ENCODE data around the gene MRPL36.

DNA sequence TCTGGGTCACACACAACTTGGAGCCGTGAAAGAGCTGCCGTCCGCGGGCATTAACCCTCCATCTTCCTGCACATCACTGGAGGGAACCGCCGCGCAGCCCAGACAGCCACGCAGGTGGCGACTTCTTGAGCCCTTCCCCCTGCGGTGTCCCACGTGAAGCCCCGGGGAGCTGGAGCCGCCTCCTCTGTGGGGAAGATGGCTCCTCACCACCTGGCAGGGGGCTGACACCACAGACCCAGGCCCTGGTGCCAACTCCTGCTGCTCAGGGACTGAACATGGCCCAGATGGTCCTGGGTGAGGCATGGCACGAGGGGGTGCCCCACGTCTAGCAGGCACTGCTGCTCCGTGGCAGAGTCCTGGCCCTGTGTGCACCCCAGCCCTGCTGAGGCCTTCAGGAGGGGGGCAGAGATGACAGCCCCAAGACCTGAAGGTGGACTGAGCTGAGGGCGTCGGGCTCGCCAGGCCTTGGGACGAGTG is 40.5 kb upstream of the MRPL36 start:
- TF ChIP-seq POLR2A (IDR thresholded peaks at IDR 0.05; ENCODE audit: low read length) (no peak), GATA1 (IDR thresholded peaks at IDR 0.05; ENCODE audit: low read depth, low read length) (no peak)

Measured in erythroblast (primary cell).